ES-I3 (cell line): ENCODE results near the gene SYT17.
"Not testable (repeated sequence)": the region's sequence is repeated elsewhere in the genome, so short reads cannot be mapped to it uniquely, and the experiment has no call there.

Experiments used
- H3K36me3 ChIP-seq: 2 replicates; pipeline ENCODE4 v1.6.1; 2013; ENCODE audit warnings: mild to moderate bottlenecking, low read length, control low read depth, moderate library complexity; ENCODE audit not compliant: insufficient read depth
- H3K4me1 ChIP-seq: 2 replicates; pipeline ENCODE4 v1.6.1; 2013; ENCODE audit warnings: mild to moderate bottlenecking, control low read depth, low read length; ENCODE audit not compliant: insufficient read depth
- H3K9ac ChIP-seq: 2 replicates; pipeline ENCODE4 v1.6.1; 2013; ENCODE audit warnings: low read depth, mild to moderate bottlenecking, low read length, moderate library complexity
- H3K9me3 ChIP-seq: 2 replicates; pipeline ENCODE4 v1.6.1; 2013; ENCODE audit warnings: mild to moderate bottlenecking, low read length, moderate library complexity; ENCODE audit not compliant: control insufficient read depth, insufficient read depth

Gene SYT17

GRCh38 chr16:19173649-19174383 is 5.8 kb downstream of the SYT17 start:
- Histone ChIP-seq H3K4me1 (0 out of 2 replicates have a peak, but pooled peaks cover 3% of the 10 kb centered on the region), H3K36me3 (no peaks in the 10 kb centered on the region), H3K9me3 (no peaks in the 10 kb centered on the region), H3K9ac (no peak overlapping the region)

GRCh38 chr16:19174478-19174877 is 6.4 kb downstream of the SYT17 start:
- Histone ChIP-seq H3K9ac (no peak overlapping the region), H3K36me3 (no peaks in the 10 kb centered on the region), H3K4me1 (0 out of 2 replicates have a peak, but pooled peaks cover 3% of the 10 kb centered on the region), H3K9me3 (no peaks in the 10 kb centered on the region)

- Histone ChIP-seq H3K36me3 (no peaks in the 10 kb centered on the region), H3K9ac (no peak overlapping the region), H3K9me3 (no peaks in the 10 kb centered on the region), H3K4me1 (0 out of 2 replicates have a peak, but pooled peaks cover 3% of the 10 kb centered on the region)
These were observed 7.6 kb downstream of the SYT17 start for GRCh38 chr16:19175492-19176262.

- H3K4me1 ChIP-seq = 0 out of 2 replicates have a peak, but pooled peaks cover 3% of the 10 kb centered on the region
- no peaks in the 10 kb centered on the region for H3K9me3 ChIP-seq
- no peaks in the 10 kb centered on the region for H3K36me3 ChIP-seq
- H3K9ac ChIP-seq = no peak overlapping the region
These were observed 9.2 kb downstream of the SYT17 start for GRCh38 chr16:19177111-19177739.

GRCh38 chr16:19179546-19180490 is 11.8 kb downstream of the SYT17 start:
- Histone ChIP-seq H3K4me1 (peaks cover 5% of the 10 kb centered on the region; the same call in 1 of the 2 replicates), H3K36me3 (no peaks in the 10 kb centered on the region), H3K9me3 (no peaks in the 10 kb centered on the region), H3K9ac (no peak overlapping the region)

- Histone ChIP-seq H3K9ac (no peak overlapping the region), H3K9me3 (no peaks in the 10 kb centered on the region), H3K36me3 (no peaks in the 10 kb centered on the region), H3K4me1 (peaks cover 9% of the 10 kb centered on the region; the same call in 1 of the 2 replicates)
These were observed 12.7 kb downstream of the SYT17 start for GRCh38 chr16:19180741-19181140.

- no peak overlapping the region for H3K9ac ChIP-seq
- H3K4me1 ChIP-seq = peaks cover 9% of the 10 kb centered on the region; the same call in 1 of the 2 replicates
- H3K9me3 ChIP-seq = no peaks in the 10 kb centered on the region
- no peaks in the 10 kb centered on the region for H3K36me3 ChIP-seq
These were observed 14.4 kb downstream of the SYT17 start for GRCh38 chr16:19182481-19182880.

- H3K4me1 ChIP-seq = peaks cover 9% of the 10 kb centered on the region; the same call in 1 of the 2 replicates
- H3K36me3 ChIP-seq = no peaks in the 10 kb centered on the region
- H3K9me3 ChIP-seq = no peaks in the 10 kb centered on the region
- H3K9ac ChIP-seq = no peak overlapping the region
These were observed 15.1 kb downstream of the SYT17 start for GRCh38 chr16:19183187-19183586.

- Histone ChIP-seq H3K36me3 (no peaks in the 10 kb centered on the region), H3K9ac (no peak overlapping the region), H3K9me3 (no peaks in the 10 kb centered on the region), H3K4me1 (peaks cover 9% of the 10 kb centered on the region; the same call in 1 of the 2 replicates)
These were observed 16.9 kb downstream of the SYT17 start for GRCh38 chr16:19184823-19185509.

- peaks cover 9% of the 10 kb centered on the region; the same call in 1 of the 2 replicates for H3K4me1 ChIP-seq
- H3K36me3 ChIP-seq = no peaks in the 10 kb centered on the region
- H3K9ac ChIP-seq = no peak overlapping the region
- no peaks in the 10 kb centered on the region for H3K9me3 ChIP-seq
These were observed 17.4 kb downstream of the SYT17 start for GRCh38 chr16:19185510-19185851.

GRCh38 chr16:19186408-19186807 is 18.4 kb downstream of the SYT17 start:
- H3K4me1 ChIP-seq = peaks cover 9% of the 10 kb centered on the region; the same call in 1 of the 2 replicates
- no peaks in the 10 kb centered on the region for H3K36me3 ChIP-seq
- no peaks in the 10 kb centered on the region for H3K9me3 ChIP-seq
- no peak overlapping the region for H3K9ac ChIP-seq

GRCh38 chr16:19187961-19188360 is 19.9 kb downstream of the SYT17 start:
- H3K9me3 ChIP-seq, H3K9ac ChIP-seq, H3K36me3 ChIP-seq, H3K4me1 ChIP-seq: not testable (repeated sequence)

- Histone ChIP-seq H3K9me3 (no peaks in the 10 kb centered on the region), H3K9ac (no peak overlapping the region), H3K36me3 (no peaks in the 10 kb centered on the region), H3K4me1 (peaks cover 9% of the 10 kb centered on the region; the same call in 1 of the 2 replicates)
These were observed 20.4 kb downstream of the SYT17 start for GRCh38 chr16:19188406-19188805.
